OCI-LY7 (cell line): Measurements from ENCODE around the gene BRD7. TPM values are rescaled to one million over a fixed set of nuclear protein-coding genes. Genes with fewer than 3 reads are reported as not detected.

Source experiments
- BruUV-seq: library from RNA; stranded (reverse); fragments of 400-500 nt; replicated peaks from 2 replicates; lab custom pipeline; 2021; lab: Mats Ljungman, UMichigan
- CTCF ChIA-PET: fragments of 300-600 bp; sonication (Branson Sonifier 250); formaldehyde crosslinking; loops from one replicate; lab custom pipeline; 2022; ENCODE audit warnings: antibody characterized with exemption; ENCODE audit not compliant: unreplicated experiment; lab: Charles Lee
- POLR2A ChIA-PET: fragments of 300-600 bp; sonication (Branson Sonifier 250); formaldehyde crosslinking; loops from one replicate; lab custom pipeline; 2022; ENCODE audit warnings: antibody characterized with exemption; lab: Charles Lee
- DNase-seq: peaks from one replicate; pipeline ENCODE4 v3.0.0-alpha.2; 2015; ENCODE audit warnings: low spot score
- H2AFZ ChIP-seq: fragments of 200-600 bp; sonication (generic), shearing (Covaris generic); 2 replicates; pipeline ENCODE4 v1.6.1; 2014; ENCODE audit warnings: mild to moderate bottlenecking, antibody characterized with exemption, low read length, moderate library complexity
- H3K27ac ChIP-seq: fragments of 200-600 bp; sonication (generic); 2 replicates; pipeline ENCODE4 v1.5.1; 2014; ENCODE audit warnings: mixed run types, low read depth, mild to moderate bottlenecking, moderate library complexity, low read length, inconsistent platforms; ENCODE audit not compliant: poor library complexity, severe bottlenecking
- H3K36me3 ChIP-seq: fragments of 200-600 bp; sonication (generic); 2 replicates; pipeline ENCODE4 v1.6.1; 2014; ENCODE audit warnings: mild to moderate bottlenecking, antibody characterized with exemption, low read length, moderate library complexity, mixed read lengths; ENCODE audit not compliant: insufficient read depth
- H3K4me1 ChIP-seq: fragments of 200-600 bp; sonication (generic); 2 replicates; pipeline ENCODE4 v1.5.1; 2014; ENCODE audit warnings: mild to moderate bottlenecking, low read length; ENCODE audit not compliant: insufficient read depth, poor library complexity, severe bottlenecking
- H3K4me2 ChIP-seq: fragments of 200-600 bp; sonication (generic); 2 replicates; pipeline ENCODE4 v1.6.1; 2014; ENCODE audit warnings: mild to moderate bottlenecking, low read length
- H3K4me3 ChIP-seq: fragments of 200-600 bp; sonication (generic); 2 replicates; pipeline ENCODE4 v1.5.1; 2014; ENCODE audit warnings: mild to moderate bottlenecking, low read depth, low read length; ENCODE audit not compliant: poor library complexity, severe bottlenecking
- H3K79me2 ChIP-seq: fragments of 200-600 bp; sonication (generic); 2 replicates; pipeline ENCODE4 v1.6.1; 2016; ENCODE audit warnings: low read depth, mild to moderate bottlenecking, low read length, moderate library complexity, mixed read lengths; ENCODE audit not compliant: insufficient read depth
- H3K9me2 ChIP-seq: fragments of 200-600 bp; sonication (generic); 2 replicates; pipeline ENCODE4 v1.6.1; 2016; ENCODE audit warnings: mild to moderate bottlenecking, low read length, mixed read lengths; ENCODE audit not compliant: insufficient read depth
- H3K9me3 ChIP-seq: fragments of 200-600 bp; sonication (generic); 2 replicates; pipeline ENCODE4 v1.6.1; 2014; ENCODE audit warnings: mild to moderate bottlenecking, mixed run types, low read length, mixed read lengths
- H4K20me1 ChIP-seq: fragments of 200-600 bp; sonication (generic); 2 replicates; pipeline ENCODE4 v1.6.1; 2014; ENCODE audit warnings: mild to moderate bottlenecking, antibody characterized with exemption, low read length, moderate library complexity, mixed read lengths; ENCODE audit not compliant: insufficient read depth
- EZH2phosphoT487 ChIP-seq: fragments of 200-600 bp; sonication (generic); IDR thresholded peaks from 2 replicates; pipeline ENCODE4 v1.6.1; 2018; ENCODE audit warnings: low read depth, borderline replicate concordance, mild to moderate bottlenecking, mixed run types, antibody characterized with exemption, low read length, moderate library complexity, mixed read lengths
- intact Hi-C: fragments of 100-400 bp; cut with micrococcal nuclease; formaldehyde crosslinking; loops from one replicate; pipeline ENCODE4 v1.10.0; 2022; ENCODE audit not compliant: unreplicated experiment
- total RNA-seq, 2 experiments: library from RNA; depleted of rRNA in 1 of 2; stranded (reverse); fragments of >200 nt in 1 of 2; shearing (Covaris generic) in 1 of 2; gene quantifications; 2 replicates each; pipeline ENCODE4 v1.2.3, GENCODE V29; 2014 to 2022
- TF ChIP-seq, protein P1 (sequence below): fragments of 200-600 bp; sonication (generic); conservative IDR thresholded peaks from 2 replicates; pipeline ENCODE4 v1.5.1; 2014; ENCODE audit warnings: mild to moderate bottlenecking, antibody characterized with exemption, low read length, moderate library complexity, mixed read lengths

BRD7 gene
- total RNA-seq, 2 experiments from 2014 or later = 78.5 to 105 TPM

DNA sequence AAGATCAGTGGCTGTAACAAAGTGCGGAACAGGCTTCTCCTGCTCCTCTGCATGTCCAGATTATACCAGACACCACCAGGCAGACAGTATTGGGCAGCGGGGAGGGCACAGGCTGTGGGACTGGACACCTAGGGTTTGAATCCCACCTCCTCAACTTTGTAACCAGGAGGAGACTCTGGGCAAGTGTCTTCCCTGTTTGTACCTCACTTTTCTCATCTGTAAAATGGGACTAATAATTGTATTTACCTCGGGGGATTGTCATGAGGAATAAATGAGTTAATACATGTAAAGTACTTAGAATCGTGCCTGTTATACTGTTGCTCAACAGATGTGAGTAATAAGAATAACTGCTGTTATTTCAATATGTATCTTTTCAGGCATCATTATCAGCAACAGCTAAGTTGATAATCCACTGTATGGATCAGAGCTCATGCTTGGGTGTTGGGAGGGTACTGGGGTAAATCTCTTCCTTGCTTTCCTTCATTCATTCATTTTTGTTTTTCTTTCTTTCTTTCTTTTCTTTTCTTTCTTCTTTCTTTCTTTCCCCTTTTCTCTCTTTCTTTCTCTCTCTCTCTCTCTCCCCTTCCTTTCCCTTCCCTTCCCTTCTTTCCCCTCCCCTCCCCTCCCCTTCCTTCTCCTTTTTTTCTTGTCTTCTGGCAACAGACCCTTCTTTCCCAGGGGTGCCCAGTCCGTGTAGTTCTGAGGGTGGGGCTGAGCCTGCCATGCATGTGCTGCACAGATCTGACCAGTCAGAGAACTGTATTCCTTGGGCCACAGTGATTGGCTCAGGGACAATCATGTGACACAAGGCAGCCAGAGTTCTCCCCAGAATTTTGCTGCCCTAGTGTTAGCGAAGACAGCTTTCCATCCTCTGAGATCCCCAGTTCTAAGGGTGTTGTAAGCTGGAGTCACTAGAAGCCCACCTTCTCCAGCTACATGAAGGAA lies 25.3 kb upstream of the BRD7 start:
- peak overlapping the region; percentile 30; the same call in 1 of the 2 replicates for H3K4me2 ChIP-seq
- H3K27ac ChIP-seq = no peak overlapping the region
- POLR2A ChIA-PET = interaction anchor here (0.6 to 0.7 kb wide), 4 partner anchors 22 to 948 kb away, joined by 3 to 5 read pairs (median 4); no protein-coding TSS in a partner anchor
- no peaks in the 10 kb centered on the region for H3K9me2 ChIP-seq
- intact Hi-C loops = no loop called here
- no TSS peak for BruUV-seq
- H3K4me1 ChIP-seq = peaks cover 20% of the 10 kb centered on the region
- no peaks in the 10 kb centered on the region for H3K36me3 ChIP-seq
- peak; percentile 16 for DNase-seq
- CTCF ChIA-PET = no interaction called here
- H3K4me3 ChIP-seq = no peak overlapping the region
- H4K20me1 ChIP-seq = no peaks in the 10 kb centered on the region
- peak overlapping the region; percentile 27; the same call in 1 of the 2 replicates for H2AFZ ChIP-seq
- no peak for TF ChIP-seq EZH2phosphoT487
- TF ChIP-seq, protein P1, sequence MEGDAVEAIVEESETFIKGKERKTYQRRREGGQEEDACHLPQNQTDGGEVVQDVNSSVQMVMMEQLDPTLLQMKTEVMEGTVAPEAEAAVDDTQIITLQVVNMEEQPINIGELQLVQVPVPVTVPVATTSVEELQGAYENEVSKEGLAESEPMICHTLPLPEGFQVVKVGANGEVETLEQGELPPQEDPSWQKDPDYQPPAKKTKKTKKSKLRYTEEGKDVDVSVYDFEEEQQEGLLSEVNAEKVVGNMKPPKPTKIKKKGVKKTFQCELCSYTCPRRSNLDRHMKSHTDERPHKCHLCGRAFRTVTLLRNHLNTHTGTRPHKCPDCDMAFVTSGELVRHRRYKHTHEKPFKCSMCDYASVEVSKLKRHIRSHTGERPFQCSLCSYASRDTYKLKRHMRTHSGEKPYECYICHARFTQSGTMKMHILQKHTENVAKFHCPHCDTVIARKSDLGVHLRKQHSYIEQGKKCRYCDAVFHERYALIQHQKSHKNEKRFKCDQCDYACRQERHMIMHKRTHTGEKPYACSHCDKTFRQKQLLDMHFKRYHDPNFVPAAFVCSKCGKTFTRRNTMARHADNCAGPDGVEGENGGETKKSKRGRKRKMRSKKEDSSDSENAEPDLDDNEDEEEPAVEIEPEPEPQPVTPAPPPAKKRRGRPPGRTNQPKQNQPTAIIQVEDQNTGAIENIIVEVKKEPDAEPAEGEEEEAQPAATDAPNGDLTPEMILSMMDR = no peak
- H3K9me3 ChIP-seq = no peaks in the 10 kb centered on the region
- no peaks in the 10 kb centered on the region for H3K79me2 ChIP-seq

DNA sequence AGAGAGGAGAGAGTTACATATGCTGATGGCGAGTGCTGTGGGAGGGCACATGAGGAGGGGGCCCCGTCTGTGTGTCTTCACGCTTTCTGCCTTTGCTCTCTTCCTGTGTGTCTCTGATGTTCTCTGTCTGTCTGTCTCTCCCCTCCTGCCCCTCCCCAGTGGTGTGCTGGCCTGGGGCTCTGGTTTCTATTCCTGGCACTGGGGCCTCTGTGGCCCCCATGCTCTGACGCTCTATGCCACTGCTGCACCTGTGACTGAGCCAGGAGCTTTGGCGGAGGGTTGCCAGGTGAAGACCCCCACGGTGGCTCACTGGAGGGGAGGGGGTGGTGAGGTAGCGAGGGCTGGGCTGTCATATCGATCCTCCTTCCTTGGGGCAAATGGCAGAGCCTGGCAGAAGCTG lies 24.6 kb upstream of the BRD7 start:
- no TSS peak for BruUV-seq
- CTCF ChIA-PET = no interaction called here
- Histone ChIP-seq H3K27ac (no peak overlapping the region), H3K36me3 (no peaks in the 10 kb centered on the region), H3K4me1 (peaks cover 20% of the 10 kb centered on the region), H2AFZ (no peak overlapping the region), H4K20me1 (no peaks in the 10 kb centered on the region), H3K9me2 (no peaks in the 10 kb centered on the region), H3K79me2 (no peaks in the 10 kb centered on the region), H3K4me2 (peak overlapping the region; percentile 30), H3K9me3 (no peaks in the 10 kb centered on the region), H3K4me3 (no peak overlapping the region)
- POLR2A ChIA-PET = no interaction called here
- intact Hi-C loops = no loop called here
- no peak for DNase-seq
- TF ChIP-seq, protein P1 = no peak
- no peak for TF ChIP-seq EZH2phosphoT487
